GM12878 (cell line): ENCODE results near the gene CHST2. TPM values are rescaled to one million over a fixed set of nuclear protein-coding genes. Genes with fewer than 3 reads are reported as not detected.

Experiments
- ASH2L ChIP-seq: fragments of 300-600, 200-600 bp; sonication (generic); IDR thresholded peaks from 2 replicates; pipeline ENCODE4 v1.6.1; 2017; ENCODE audit warnings: low read depth, mild to moderate bottlenecking, borderline replicate concordance
- ATF3 ChIP-seq: IDR thresholded peaks from 2 replicates; pipeline ENCODE4 v1.6.1; 2011; ENCODE audit warnings: low read depth, mild to moderate bottlenecking, low read length, moderate library complexity, borderline replicate concordance; ENCODE audit errors: extremely low read depth
- BCL11A ChIP-seq: IDR thresholded peaks from 2 replicates; pipeline ENCODE4 v1.6.1; 2011; ENCODE audit warnings: low read depth, low read length
- CREB1 ChIP-seq: IDR thresholded peaks from 2 replicates; pipeline ENCODE4 v1.6.1; 2012; ENCODE audit warnings: low read depth, mild to moderate bottlenecking, inconsistent platforms
- CREM ChIP-seq: IDR thresholded peaks from 2 replicates; pipeline ENCODE4 v1.6.1; 2014; ENCODE audit warnings: antibody characterized with exemption, low read depth
- IKZF2 ChIP-seq, 2 experiments: fragments of 450-650 bp; IDR thresholded peaks; 2 replicates each; pipeline ENCODE4 v1.6.1; 2017; ENCODE audit warnings: mild to moderate bottlenecking in 2 of 2, moderate library complexity in 2 of 2
- IRF5 ChIP-seq: fragments of 450-650 bp; IDR thresholded peaks from 2 replicates; pipeline ENCODE4 v1.6.1; 2017; ENCODE audit warnings: borderline replicate concordance
- JUNB ChIP-seq: IDR thresholded peaks from 2 replicates; pipeline ENCODE4 v1.6.1; 2016; ENCODE audit warnings: antibody characterized with exemption, mild to moderate bottlenecking
- KAT2A ChIP-seq: conservative IDR thresholded peaks from 2 replicates; pipeline ENCODE4 v1.6.1; 2011; ENCODE audit warnings: low read depth, low read length; ENCODE audit not compliant: control insufficient read depth
- KLF5 ChIP-seq: fragments of 450-650 bp; IDR thresholded peaks from 2 replicates; pipeline ENCODE4 v1.6.1; 2014; ENCODE audit warnings: mild to moderate bottlenecking; ENCODE audit not compliant: partially characterized antibody
- LARP7 ChIP-seq: fragments of 450-650 bp; IDR thresholded peaks from 2 replicates; pipeline ENCODE4 v1.6.1; 2017; ENCODE audit warnings: mild to moderate bottlenecking
- MEF2B ChIP-seq: fragments of 450-650 bp; IDR thresholded peaks from 2 replicates; pipeline ENCODE4 v1.6.1; 2018; ENCODE audit warnings: mild to moderate bottlenecking, moderate library complexity; ENCODE audit not compliant: partially characterized antibody, poor library complexity, severe bottlenecking
- NR2C2 ChIP-seq: IDR thresholded peaks from 2 replicates; pipeline ENCODE4 v1.6.1; 2011; ENCODE audit warnings: borderline replicate concordance, low read depth; ENCODE audit not compliant: control insufficient read depth, insufficient read length
- NR2F1 ChIP-seq: fragments of 450-650 bp; conservative IDR thresholded peaks from 2 replicates; pipeline ENCODE4 v1.6.1; 2017; ENCODE audit warnings: mild to moderate bottlenecking
- POU2F2 ChIP-seq: IDR thresholded peaks from 3 replicates; pipeline ENCODE4 v1.6.1; 2011; ENCODE audit warnings: low read depth, mild to moderate bottlenecking, low read length, borderline replicate concordance
- RAD21 ChIP-seq: IDR thresholded peaks from 2 replicates; pipeline ENCODE4 v1.6.1; 2011; ENCODE audit warnings: mild to moderate bottlenecking, low read depth, low read length, moderate library complexity; ENCODE audit not compliant: insufficient read depth
- RELA ChIP-seq: fragments of 450-650 bp; IDR thresholded peaks from 2 replicates; pipeline ENCODE4 v1.8.0; 2014; ENCODE audit warnings: borderline replicate concordance; ENCODE audit not compliant: partially characterized antibody
- RELB ChIP-seq: fragments of 450-650 bp; IDR thresholded peaks from 2 replicates; pipeline ENCODE4 v1.6.1; 2017; ENCODE audit warnings: low read depth, mild to moderate bottlenecking, moderate library complexity
- RFX5 ChIP-seq: IDR thresholded peaks from 2 replicates; pipeline ENCODE4 v1.6.1; 2011; ENCODE audit warnings: low read depth, low read length, improper control_type of control experiment
- SIX5 ChIP-seq: IDR thresholded peaks from 2 replicates; pipeline ENCODE4 v1.6.1; 2011; ENCODE audit warnings: mild to moderate bottlenecking, low read depth, low read length, moderate library complexity; ENCODE audit not compliant: severe bottlenecking
- SMARCA5 ChIP-seq: fragments of 450-650 bp; IDR thresholded peaks from 2 replicates; pipeline ENCODE4 v1.6.1; 2017; ENCODE audit warnings: mild to moderate bottlenecking
- SMC3 ChIP-seq: IDR thresholded peaks from 2 replicates; pipeline ENCODE4 v1.6.1; 2011; ENCODE audit warnings: low read length, improper control_type of control experiment, borderline replicate concordance
- SP1 ChIP-seq: IDR thresholded peaks from one replicate; pipeline ENCODE4 v1.6.1; 2011; ENCODE audit warnings: low read depth, low read length
- SPI1 ChIP-seq: IDR thresholded peaks from 2 replicates; pipeline ENCODE4 v1.6.1; 2011; ENCODE audit warnings: low read depth, mild to moderate bottlenecking, low read length, moderate library complexity, borderline replicate concordance; ENCODE audit not compliant: insufficient read depth
- STAT1 ChIP-seq: fragments of 450-650 bp; conservative IDR thresholded peaks from 2 replicates; pipeline ENCODE4 v1.6.1; 2014; ENCODE audit warnings: antibody characterized with exemption, mild to moderate bottlenecking
- TARDBP ChIP-seq: IDR thresholded peaks from 2 replicates; pipeline ENCODE4 v1.6.1; 2016; ENCODE audit warnings: borderline replicate concordance
- TBL1XR1 ChIP-seq: IDR thresholded peaks from 2 replicates; pipeline ENCODE4 v1.6.1; 2012; ENCODE audit warnings: low read depth, low read length, improper control_type of control experiment
- TCF12 ChIP-seq: IDR thresholded peaks from 2 replicates; pipeline ENCODE4 v1.6.1; 2011; ENCODE audit warnings: low read depth, mild to moderate bottlenecking, low read length
- ZSCAN29 ChIP-seq: fragments of 450-650 bp; IDR thresholded peaks from 2 replicates; pipeline ENCODE4 v1.6.1; 2017; ENCODE audit warnings: mild to moderate bottlenecking, moderate library complexity
- polyA plus RNA-seq, 11 experiments: library from polyadenylated mRNA; depleted of rRNA in 4 of 11; unstranded in 6 of 11; stranded (reverse) in 5 of 11; fragments of >200 nt; fragmentation: Nextera tagmentation in 4 of 11; fragmentation: Illumina TruSeq in 1 of 11; extraction: Ambion mirVana in 4 of 11; extraction: Trizol in 1 of 11; gene quantifications; 1 replicate in 1 of 11; 2 replicates in 10 of 11; pipeline versions ENCODE4 v1.2.1 to v1.2.3, GENCODE V29; 2011 to 2016; ENCODE audit warnings: inconsistent platforms in 2 of 11, missing spikeins in 2 of 11, low read depth in 1 of 11
- total RNA-seq, 4 experiments: library from RNA; depleted of rRNA in 3 of 4; stranded (reverse); fragments of >200 nt in 3 of 4; fragmentation: Illumina TruSeq in 1 of 4; extraction: Trizol in 1 of 4; gene quantifications; 2 replicates each; pipeline versions ENCODE4 v1.2.1 to v1.2.3, GENCODE V29; 2013 to 2021
- TF ChIP-seq, protein P1 (sequence below): IDR thresholded peaks from 2 replicates; pipeline ENCODE4 v1.6.1; 2011; ENCODE audit warnings: borderline replicate concordance, low read depth, mild to moderate bottlenecking, moderate library complexity, low read length; ENCODE audit not compliant: insufficient read depth, poor library complexity, severe bottlenecking

The CHST2 gene
- total and polyA plus RNA-seq, 10 of the 15 experiments (the other 5 are each of a cell fraction or from before 2014, with no cell fraction given) = 1.6 to 37.2 (median 8.8) TPM

- TF ChIP-seq IRF5 (no peak), JUNB (no peak), SPI1 (no peak), CREM (no peak), NR2F1 (no peak), SMARCA5 (no peak), TBL1XR1 (no peak), IKZF2 (IDR thresholded peaks at IDR 0.05) (0 out of 4 replicates have a peak, but pooled peaks of 1 of the 2 experiments have one; percentile 20), STAT1 (no peak), BCL11A (no peak), CREB1 (no peak), RELA (no peak), ZSCAN29 (no peak), TCF12 (no peak), LARP7 (no peak), KLF5 (no peak), RELB (0 out of 2 replicates have a peak, but pooled peaks have one; percentile 27), ATF3 (no peak), KAT2A (no peak), SMC3 (no peak), SP1 (no peak), RFX5 (no peak), POU2F2 (peak; percentile 61; the same call in 2 of the 3 replicates), MEF2B (no peak), NR2C2 (no peak), RAD21 (no peak), TARDBP (no peak), SIX5 (no peak), ASH2L (no peak)
- TF ChIP-seq, protein P1, sequence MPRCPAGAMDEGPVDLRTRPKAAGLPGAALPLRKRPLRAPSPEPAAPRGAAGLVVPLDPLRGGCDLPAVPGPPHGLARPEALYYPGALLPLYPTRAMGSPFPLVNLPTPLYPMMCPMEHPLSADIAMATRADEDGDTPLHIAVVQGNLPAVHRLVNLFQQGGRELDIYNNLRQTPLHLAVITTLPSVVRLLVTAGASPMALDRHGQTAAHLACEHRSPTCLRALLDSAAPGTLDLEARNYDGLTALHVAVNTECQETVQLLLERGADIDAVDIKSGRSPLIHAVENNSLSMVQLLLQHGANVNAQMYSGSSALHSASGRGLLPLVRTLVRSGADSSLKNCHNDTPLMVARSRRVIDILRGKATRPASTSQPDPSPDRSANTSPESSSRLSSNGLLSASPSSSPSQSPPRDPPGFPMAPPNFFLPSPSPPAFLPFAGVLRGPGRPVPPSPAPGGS = no peak
These were observed 15.9 kb upstream of the CHST2 start (continued) for GRCh38 chr3:143103652-143104051.
